ENCODE results near the gene PLCB3. TPM values are rescaled to one million over a fixed set of nuclear protein-coding genes. Genes with fewer than 3 reads are reported as not detected.

The PLCB3 gene
- total RNA-seq, 1 donor from 2014 or later, result 34.9 TPM

DNA sequence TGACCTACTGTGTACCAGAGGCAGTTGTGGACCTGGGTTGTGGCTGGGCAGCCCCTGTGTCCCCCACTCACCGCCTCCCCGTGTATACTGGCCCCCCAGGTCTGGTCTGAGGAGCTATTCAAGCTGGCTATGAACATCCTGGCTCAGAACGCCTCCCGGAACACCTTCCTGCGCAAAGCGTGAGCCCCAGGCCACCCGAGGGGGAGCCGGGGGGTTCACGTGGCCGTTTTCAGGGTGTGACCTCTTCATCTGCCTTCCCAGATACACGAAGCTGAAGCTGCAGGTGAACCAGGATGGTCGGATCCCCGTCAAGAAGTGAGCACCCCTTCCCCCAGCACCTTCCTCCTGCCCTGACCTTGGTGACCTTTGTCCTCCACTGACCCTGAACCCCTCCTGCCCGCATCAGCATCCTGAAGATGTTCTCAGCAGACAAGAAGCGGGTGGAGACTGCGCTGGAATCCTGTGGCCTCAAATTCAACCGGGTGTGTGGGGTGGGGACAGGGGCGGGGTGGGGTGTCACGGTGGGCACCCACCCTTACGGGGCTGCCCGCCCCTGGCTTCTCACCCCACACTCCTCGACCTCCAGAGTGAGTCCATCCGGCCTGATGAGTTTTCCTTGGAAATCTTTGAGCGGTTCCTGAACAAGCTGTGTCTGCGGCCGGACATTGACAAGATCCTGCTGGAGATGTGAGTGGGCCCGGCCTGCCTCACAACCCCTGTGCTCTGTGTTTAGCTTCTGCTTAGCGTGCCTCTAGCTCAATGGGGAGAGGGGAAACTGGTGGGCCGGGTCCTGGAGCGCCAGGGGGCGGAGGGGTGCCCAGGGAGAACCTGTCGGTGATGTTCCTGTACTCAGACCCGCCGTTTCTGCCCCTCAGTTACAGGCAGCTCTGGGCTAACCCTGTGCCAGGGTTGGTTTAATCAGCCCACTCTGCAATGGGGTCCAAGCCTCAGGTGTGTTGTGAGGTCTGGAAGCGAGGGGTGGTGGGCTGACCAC lies 4.1 kb downstream of the PLCB3 start:
- Mint-ChIP-seq H3K4me3 (no peak overlapping the region), H3K9me3 (no peaks in the 10 kb centered on the region), H3K36me3 (peaks cover 17% of the 10 kb centered on the region), H3K27ac (no peak overlapping the region), H3K4me1 (peaks cover 10% of the 10 kb centered on the region), H3K27me3 (ENCODE audit: low read depth) (no peaks in the 10 kb centered on the region)
- TF ChIP-seq, protein P1, sequence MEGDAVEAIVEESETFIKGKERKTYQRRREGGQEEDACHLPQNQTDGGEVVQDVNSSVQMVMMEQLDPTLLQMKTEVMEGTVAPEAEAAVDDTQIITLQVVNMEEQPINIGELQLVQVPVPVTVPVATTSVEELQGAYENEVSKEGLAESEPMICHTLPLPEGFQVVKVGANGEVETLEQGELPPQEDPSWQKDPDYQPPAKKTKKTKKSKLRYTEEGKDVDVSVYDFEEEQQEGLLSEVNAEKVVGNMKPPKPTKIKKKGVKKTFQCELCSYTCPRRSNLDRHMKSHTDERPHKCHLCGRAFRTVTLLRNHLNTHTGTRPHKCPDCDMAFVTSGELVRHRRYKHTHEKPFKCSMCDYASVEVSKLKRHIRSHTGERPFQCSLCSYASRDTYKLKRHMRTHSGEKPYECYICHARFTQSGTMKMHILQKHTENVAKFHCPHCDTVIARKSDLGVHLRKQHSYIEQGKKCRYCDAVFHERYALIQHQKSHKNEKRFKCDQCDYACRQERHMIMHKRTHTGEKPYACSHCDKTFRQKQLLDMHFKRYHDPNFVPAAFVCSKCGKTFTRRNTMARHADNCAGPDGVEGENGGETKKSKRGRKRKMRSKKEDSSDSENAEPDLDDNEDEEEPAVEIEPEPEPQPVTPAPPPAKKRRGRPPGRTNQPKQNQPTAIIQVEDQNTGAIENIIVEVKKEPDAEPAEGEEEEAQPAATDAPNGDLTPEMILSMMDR (IDR thresholded peaks at IDR 0.05; ENCODE audit: unreplicated experiment), result no peak
- no peak for DNase-seq (ENCODE audit: low spot score in 2 of 2, unreplicated experiment in 2 of 2)

- Mint-ChIP-seq H3K27me3 (ENCODE audit: low read depth) (no peaks in the 10 kb centered on the region), H3K27ac (no peak overlapping the region), H3K9me3 (no peaks in the 10 kb centered on the region), H3K4me3 (no peak overlapping the region), H3K4me1 (peaks cover 7% of the 10 kb centered on the region), H3K36me3 (peaks cover 17% of the 10 kb centered on the region)
- no peak for DNase-seq (ENCODE audit: low spot score in 2 of 2, unreplicated experiment in 2 of 2)
- TF ChIP-seq, protein P1 (IDR thresholded peaks at IDR 0.05; ENCODE audit: unreplicated experiment), result no peak
Observed at GRCh38 chr11:64256300-64256699, 5.0 kb downstream of the PLCB3 start.

- Mint-ChIP-seq H3K4me3 (no peak overlapping the region), H3K4me1 (peaks cover 2% of the 10 kb centered on the region), H3K27ac (no peak overlapping the region), H3K36me3 (peaks cover 24% of the 10 kb centered on the region), H3K9me3 (no peaks in the 10 kb centered on the region), H3K27me3 (ENCODE audit: low read depth) (no peaks in the 10 kb centered on the region)
- TF ChIP-seq, protein P1 (IDR thresholded peaks at IDR 0.05; ENCODE audit: unreplicated experiment), result no peak
- DNase-seq (ENCODE audit: low spot score in 2 of 2, unreplicated experiment in 2 of 2), result no peak
Observed at GRCh38 chr11:64258356-64258755, 7.0 kb downstream of the PLCB3 start.

- Mint-ChIP-seq H3K36me3 (peaks cover 27% of the 10 kb centered on the region), H3K27ac (no peak overlapping the region)
Observed at GRCh38 chr11:64258946-64259532, 7.7 kb downstream of the PLCB3 start.

DNA sequence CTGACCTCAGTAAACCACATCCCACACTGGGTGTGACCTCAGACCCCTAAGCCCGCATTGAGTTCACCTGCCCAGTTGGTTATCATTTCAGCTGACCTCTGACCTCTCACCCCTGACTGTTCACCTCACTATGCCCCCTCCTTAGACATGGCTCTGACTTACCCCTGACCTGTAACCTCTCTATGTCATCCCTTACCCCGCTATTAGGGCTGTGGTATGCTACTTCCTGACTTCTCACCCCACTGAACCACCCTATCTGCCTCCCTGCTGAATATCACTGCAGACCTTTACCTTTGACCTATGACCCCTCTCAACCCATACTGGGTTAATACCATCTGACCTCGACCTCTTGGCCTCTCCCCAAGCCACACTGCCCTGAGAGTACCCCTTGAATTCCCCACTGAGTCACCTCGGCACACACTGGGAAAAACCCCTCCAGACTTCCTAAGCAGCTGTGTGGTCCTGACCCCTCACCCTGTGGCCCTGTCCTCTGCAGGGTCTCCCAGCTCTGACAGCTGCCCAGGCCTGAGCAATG lies 8.3 kb downstream of the PLCB3 start:
- peaks cover 27% of the 10 kb centered on the region for H3K36me3 Mint-ChIP-seq
- no peak overlapping the region for H3K27ac Mint-ChIP-seq
- H3K4me3 Mint-ChIP-seq, result no peak overlapping the region
- no peaks in the 10 kb centered on the region for H3K9me3 Mint-ChIP-seq
- peaks cover 7% of the 10 kb centered on the region for H3K4me1 Mint-ChIP-seq
- DNase-seq (ENCODE audit: low spot score in 2 of 2, unreplicated experiment in 2 of 2), result no peak
- no peaks in the 10 kb centered on the region for H3K27me3 Mint-ChIP-seq (ENCODE audit: low read depth)
- TF ChIP-seq, protein P1 (IDR thresholded peaks at IDR 0.05; ENCODE audit: unreplicated experiment), result no peak

More at GRCh38 chr11:64258946-64259532, 7.7 kb downstream of the PLCB3 start:
- no peaks in the 10 kb centered on the region for H3K27me3 Mint-ChIP-seq (ENCODE audit: low read depth)
- no peaks in the 10 kb centered on the region for H3K9me3 Mint-ChIP-seq
- no peak for DNase-seq (ENCODE audit: low spot score in 2 of 2, unreplicated experiment in 2 of 2)
- peaks cover 2% of the 10 kb centered on the region for H3K4me1 Mint-ChIP-seq
- TF ChIP-seq, protein P1 (IDR thresholded peaks at IDR 0.05; ENCODE audit: unreplicated experiment), result no peak
- H3K4me3 Mint-ChIP-seq, result no peak overlapping the region
